Spleen (tissue), 11 donors: ENCODE results near the gene KDM6B. TPM values are rescaled to one million over a fixed set of nuclear protein-coding genes. Genes with fewer than 3 reads are reported as not detected.

Experiments
- DNase-seq: peaks from one replicate; pipeline ENCODE4 v3.0.0-alpha.2; 2020
- H3K27ac ChIP-seq, 8 donors: fragments of 200-600 bp; sonication (generic) in 7 of 8; 1 replicate in 4 of 8; 2 replicates in 4 of 8; pipeline versions ENCODE4 v1.5.0 to v1.8.0; 2016 to 2021; ENCODE audit warnings: inconsistent platforms in 4 of 8, mild to moderate bottlenecking in 4 of 8, moderate library complexity in 1 of 8
- H3K27me3 ChIP-seq, 7 donors: fragments of 200-600 bp; sonication (generic) in 6 of 7; replicated peaks in 1 of 7; 1 replicate in 4 of 7; 2 replicates in 3 of 7; pipeline versions ENCODE4 v1.5.0 to v1.8.0; 2016 to 2021; ENCODE audit warnings: inconsistent platforms in 3 of 7, mild to moderate bottlenecking in 1 of 7
- H3K36me3 ChIP-seq, 6 donors: fragments of 200-600 bp; sonication (generic) in 5 of 6; 1 replicate in 4 of 6; 2 replicates in 2 of 6; pipeline versions ENCODE4 v1.5.0 to v1.8.0; 2016 to 2021; ENCODE audit warnings: inconsistent platforms in 2 of 6
- H3K4me1 ChIP-seq, 6 donors: fragments of 200-600 bp; sonication (generic) in 5 of 6; 1 replicate in 3 of 6; 2 replicates in 3 of 6; pipeline versions ENCODE4 v1.5.0 to v1.8.0; 2016 to 2021; ENCODE audit warnings: inconsistent platforms in 3 of 6
- H3K4me3 ChIP-seq, 8 donors: fragments of 200-600 bp; sonication (generic) in 7 of 8; 1 replicate in 4 of 8; 2 replicates in 4 of 8; pipeline versions ENCODE4 v1.5.0 to v1.8.0; 2016 to 2021; ENCODE audit warnings: inconsistent platforms in 4 of 8, mild to moderate bottlenecking in 4 of 8, moderate library complexity in 2 of 8
- H3K9me3 ChIP-seq, 8 donors: fragments of 200-600 bp; sonication (generic) in 7 of 8; 1 replicate in 4 of 8; 2 replicates in 4 of 8; pipeline versions ENCODE4 v1.5.0 to v1.8.0; 2016 to 2021; ENCODE audit warnings: inconsistent platforms in 4 of 8
- POLR2A ChIP-seq, 3 donors: fragments of 450-650 bp; IDR thresholded peaks; one replicate each; pipeline ENCODE4 v1.5.1; 2017; ENCODE audit warnings: antibody characterized with exemption in 3 of 3, mild to moderate bottlenecking in 1 of 3
- POLR2AphosphoS5 ChIP-seq, 3 donors: sonication (generic); formaldehyde crosslinking; IDR thresholded peaks; one replicate each; pipeline ENCODE4 v1.5.1; 2017; ENCODE audit warnings: antibody characterized with exemption in 3 of 3
- WGBS, 5 donors: extraction: QIAGEN DNeasy Blood & Tissue Kit in 3 of 5; methylation state at CpG; one replicate each; pipeline versions ENCODE4 v1.1.5 to v1.1.7; 2013 to 2018; 5-methylcytosine and 5-hydroxymethylcytosine counted together
- intact Hi-C: fragments of 100-400 bp; cut with DNase I; formaldehyde crosslinking; loops from one replicate; pipeline ENCODE4 v1.15.0; 2023; ENCODE audit warnings: low total_unique reads
- polyA plus RNA-seq, 3 donors: library from polyadenylated mRNA; stranded (reverse); fragments of 200-250 nt; gene quantifications; one replicate each; pipeline ENCODE4 v1.2.1, GENCODE V29; 2013
- total RNA-seq, 7 donors: library from RNA; depleted of rRNA in 3 of 7; stranded (reverse); fragments of >200 nt in 3 of 7; fragmentation: NEBNext Ultra II Directional in 4 of 7; extraction: Animal tissue kit (Norgen Biotek cat#: 25700) in 4 of 7; gene quantifications; one replicate each; pipeline versions ENCODE4 v1.1.0 to v1.2.1, GENCODE V29; 2016 to 2021
- TF ChIP-seq, protein P1 (sequence below), 11 experiments: fragments of 200-600 bp in 7 of 11; fragments of 450-650 bp in 4 of 11; sonication (generic) in 4 of 11; IDR thresholded peaks in 8 of 11; conservative IDR thresholded peaks in 3 of 11; 1 replicate in 7 of 11; 2 replicates in 4 of 11; pipeline versions ENCODE4 v1.4.0 to v1.8.0; 2016 to 2021; ENCODE audit warnings: antibody characterized with exemption in 11 of 11, inconsistent platforms in 4 of 11, mild to moderate bottlenecking in 1 of 11
- donor health status: healthy with polysubstance abuse.
- donor health status: DM: no; HTN: no; CAD: no; lungs with moderate emphysema.
- donor health status: DM: no; HTN: no; CAD: no.
- donor health status: Bipolar disorder and iron deficiency.
- donor health status: healthy.
- donor health status: DM: no; HTN: no; CAD: no.
- donor health status: DM: yes; HTN: yes; CAD: no.

The KDM6B gene
- total and polyA plus RNA-seq, 10 donors = 2.9 to 110 (median 48.8) TPM

- DNase-seq = peak; percentile 87
- Histone ChIP-seq H3K27ac (peak within 1 kb of the TSS; percentile 7 to 99 (median 95)), H3K4me1 (peaks cover 39 to 90% (median 61%) of the 10 kb centered on the region in 6 donors), H3K9me3 (no peaks in the 10 kb centered on the region), H3K4me3 (peak within 1 kb of the TSS in 7 of 8 donors; percentile 15 to 79 (median 71)), H3K36me3 (peaks cover under 1 to 69% (median 41%) of the 10 kb centered on the region in 6 donors), H3K27me3 (no peaks in the 10 kb centered on the region)
- intact Hi-C loops = no loop called here
- WGBS, 5 donors = 64 to 80% (median 70%) methylated on average over 44 to 57 of the region's 57 CpGs
- TF ChIP-seq, protein P1, sequence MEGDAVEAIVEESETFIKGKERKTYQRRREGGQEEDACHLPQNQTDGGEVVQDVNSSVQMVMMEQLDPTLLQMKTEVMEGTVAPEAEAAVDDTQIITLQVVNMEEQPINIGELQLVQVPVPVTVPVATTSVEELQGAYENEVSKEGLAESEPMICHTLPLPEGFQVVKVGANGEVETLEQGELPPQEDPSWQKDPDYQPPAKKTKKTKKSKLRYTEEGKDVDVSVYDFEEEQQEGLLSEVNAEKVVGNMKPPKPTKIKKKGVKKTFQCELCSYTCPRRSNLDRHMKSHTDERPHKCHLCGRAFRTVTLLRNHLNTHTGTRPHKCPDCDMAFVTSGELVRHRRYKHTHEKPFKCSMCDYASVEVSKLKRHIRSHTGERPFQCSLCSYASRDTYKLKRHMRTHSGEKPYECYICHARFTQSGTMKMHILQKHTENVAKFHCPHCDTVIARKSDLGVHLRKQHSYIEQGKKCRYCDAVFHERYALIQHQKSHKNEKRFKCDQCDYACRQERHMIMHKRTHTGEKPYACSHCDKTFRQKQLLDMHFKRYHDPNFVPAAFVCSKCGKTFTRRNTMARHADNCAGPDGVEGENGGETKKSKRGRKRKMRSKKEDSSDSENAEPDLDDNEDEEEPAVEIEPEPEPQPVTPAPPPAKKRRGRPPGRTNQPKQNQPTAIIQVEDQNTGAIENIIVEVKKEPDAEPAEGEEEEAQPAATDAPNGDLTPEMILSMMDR (IDR thresholded peaks at IDR 0.05 in 8 of 11, conservative IDR thresholded peaks at IDR 0.05 in 3 of 11) = no peak
- no peak for TF ChIP-seq POLR2A (IDR thresholded peaks at IDR 0.05)
- TF ChIP-seq POLR2AphosphoS5 (IDR thresholded peaks at IDR 0.05) = peak; percentile 31 to 82 (median 62)
Observed at GRCh38 chr17:7854851-7855659, 21.0 kb downstream of the KDM6B start, which contains the start of gene TMEM88. Gene TMEM88, plus strand, starts transcription at chr17:7855066. Its CDS starts 9 bp downstream, at chr17:7855075.

DNA sequence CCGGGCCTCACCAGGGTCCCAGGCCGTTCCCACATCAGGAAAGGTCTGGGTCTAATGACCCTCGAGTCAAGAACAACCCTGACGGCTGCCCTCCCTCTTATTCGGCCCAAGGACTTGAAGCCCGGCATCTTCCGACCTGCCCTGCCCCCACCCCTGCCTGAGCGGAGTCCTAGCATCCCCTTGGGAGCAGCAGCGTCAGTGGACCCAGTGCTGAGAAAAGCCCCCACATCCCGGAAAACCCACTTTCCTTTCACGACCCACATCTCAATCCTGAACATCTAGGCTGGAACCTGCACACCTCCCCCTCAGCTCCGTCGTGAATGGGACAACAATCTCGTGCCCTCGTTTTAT lies 21.6 kb downstream of the KDM6B start:
- 20 to 37% (median 31%) methylated on average over 15 of the region's 15 CpGs for WGBS, 5 donors
- no peak for DNase-seq
- H3K4me3 ChIP-seq = peak overlapping the region in 7 of 8 donors; percentile 15 to 79 (median 71)

DNA sequence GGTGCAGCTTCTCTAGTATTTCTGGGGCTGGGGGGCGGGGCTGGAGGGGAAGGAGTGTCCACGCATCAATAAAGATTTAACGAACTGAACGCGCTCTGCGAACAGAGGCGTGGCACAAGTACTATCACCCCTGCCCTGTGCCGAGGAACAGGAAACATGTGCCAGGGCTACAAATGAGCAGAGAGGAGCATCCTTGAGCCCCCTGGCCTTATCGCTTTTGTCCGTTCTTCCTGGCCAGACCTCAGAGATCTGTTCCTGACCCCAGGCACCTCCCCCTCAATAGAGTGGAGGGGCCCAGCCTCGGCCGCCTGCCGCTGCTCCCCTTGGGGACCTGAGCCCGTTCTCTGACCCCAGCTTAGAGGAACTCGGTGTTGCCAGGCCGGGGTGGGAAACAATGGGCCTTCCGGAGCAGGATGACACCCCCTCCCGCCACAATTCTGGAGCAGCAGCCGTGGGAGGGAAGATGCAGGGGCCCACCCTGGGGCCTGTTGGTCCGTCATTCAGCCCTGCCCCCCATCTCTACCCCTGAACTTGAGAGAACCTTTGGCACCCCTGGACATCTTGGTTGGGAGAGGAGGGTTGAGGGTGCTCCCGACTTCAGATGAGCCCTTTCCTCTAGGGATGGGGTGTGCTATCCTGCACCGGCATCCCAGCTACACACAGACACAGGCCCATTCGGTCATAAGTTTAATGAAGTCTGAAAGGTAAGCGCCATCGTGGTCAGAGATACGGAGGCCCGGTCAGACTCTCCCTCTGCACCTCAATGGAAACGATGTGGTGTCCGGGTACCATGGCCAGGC lies 22.2 kb downstream of the KDM6B start:
- H3K36me3 ChIP-seq = peaks cover 0 to 68% (median 30%) of the 10 kb centered on the region in 6 donors
- peak overlapping the region; percentile 76 to 99 (median 95) for H3K27ac ChIP-seq
- intact Hi-C loops = no loop called here
- H3K4me3 ChIP-seq = peak overlapping the region; percentile 43 to 80 (median 71)
- peak; percentile 91 for DNase-seq
- no peaks in the 10 kb centered on the region for H3K27me3 ChIP-seq
- peaks cover 37 to 78% (median 55%) of the 10 kb centered on the region in 6 donors for H3K4me1 ChIP-seq
- TF ChIP-seq, protein P1 (IDR thresholded peaks at IDR 0.05 in 8 of 11, conservative IDR thresholded peaks at IDR 0.05 in 3 of 11) = no peak
- peak; percentile 73 to 78 (median 76) for TF ChIP-seq POLR2AphosphoS5 (IDR thresholded peaks at IDR 0.05)
- H3K9me3 ChIP-seq = no peaks in the 10 kb centered on the region
- 5 to 10% (median 8%) methylated on average over 26 to 29 of the region's 29 CpGs for WGBS, 5 donors

More for the DNA sequence above, 21.6 kb downstream of the KDM6B start:
- H3K27ac ChIP-seq = peak overlapping the region; percentile 7 to 99 (median 95)
- H3K9me3 ChIP-seq = no peaks in the 10 kb centered on the region
- peaks cover 39 to 84% (median 61%) of the 10 kb centered on the region in 6 donors for H3K4me1 ChIP-seq
- no peaks in the 10 kb centered on the region for H3K27me3 ChIP-seq
- intact Hi-C loops = no loop called here
- H3K36me3 ChIP-seq = peaks cover 0 to 69% (median 36%) of the 10 kb centered on the region in 6 donors
- TF ChIP-seq POLR2AphosphoS5 (IDR thresholded peaks at IDR 0.05) = no peak
- TF ChIP-seq, protein P1 (IDR thresholded peaks at IDR 0.05 in 8 of 11, conservative IDR thresholded peaks at IDR 0.05 in 3 of 11) = no peak
